Measurements from ENCODE around the gene FAAP100.
A peak's percentile ranks its signal among the peaks of the same experiment; 100 is the strongest.

Gene FAAP100

GRCh38 chr17:81536299-81537290, 15.6 kb downstream of the FAAP100 start:
- Histone ChIP-seq H3K4me1 (peaks cover 32% of the 10 kb centered on the region), H3K4me3 (ENCODE audit: low read depth, low read length) (no peak overlapping the region)
- DNase-seq = no peak

GRCh38 chr17:81535480-81536298, 16.5 kb downstream of the FAAP100 start:
- TF ChIP-seq CTCF (IDR thresholded peaks at IDR 0.05; ENCODE audit: low read depth, low read length) = no peak
- H3K4me3 ChIP-seq (ENCODE audit: low read depth, low read length) = no peak overlapping the region
- no peak for DNase-seq
- H3K27me3 ChIP-seq = no peaks in the 10 kb centered on the region; the same call in 1 of the 2 replicates
- H3K4me1 ChIP-seq = peaks cover 32% of the 10 kb centered on the region
- no peaks in the 10 kb centered on the region for H3K9me3 ChIP-seq
- H3K36me3 ChIP-seq = no peaks in the 10 kb centered on the region

More at GRCh38 chr17:81536299-81537290, 15.6 kb downstream of the FAAP100 start:
- no peaks in the 10 kb centered on the region for H3K9me3 ChIP-seq
- no peaks in the 10 kb centered on the region for H3K36me3 ChIP-seq
- no peak for TF ChIP-seq CTCF (IDR thresholded peaks at IDR 0.05; ENCODE audit: low read depth, low read length)
- no peaks in the 10 kb centered on the region; the same call in 1 of the 2 replicates for H3K27me3 ChIP-seq

- Histone ChIP-seq H3K4me3 (ENCODE audit: low read depth, low read length) (no peak overlapping the region), H3K27me3 (peaks cover under 1% of the 10 kb centered on the region; the same call in 1 of the 2 replicates), H3K36me3 (no peaks in the 10 kb centered on the region), H3K4me1 (peaks cover 32% of the 10 kb centered on the region), H3K9me3 (no peaks in the 10 kb centered on the region)
- TF ChIP-seq CTCF (IDR thresholded peaks at IDR 0.05; ENCODE audit: low read depth, low read length) = no peak
- no peak for DNase-seq
Observed at GRCh38 chr17:81535007-81535328, 17.2 kb downstream of the FAAP100 start.

- peak; percentile 53 for DNase-seq
- Histone ChIP-seq H3K27me3 (peaks cover 7% of the 10 kb centered on the region), H3K4me3 (ENCODE audit: low read depth, low read length) (no peak overlapping the region), H3K9me3 (no peaks in the 10 kb centered on the region), H3K36me3 (no peaks in the 10 kb centered on the region), H3K4me1 (peaks cover 32% of the 10 kb centered on the region)
- no peak for TF ChIP-seq CTCF (IDR thresholded peaks at IDR 0.05; ENCODE audit: low read depth, low read length)
Observed at GRCh38 chr17:81534157-81535006, 17.8 kb downstream of the FAAP100 start.

GRCh38 chr17:81533339-81534141, 18.6 kb downstream of the FAAP100 start:
- no peak for TF ChIP-seq CTCF (IDR thresholded peaks at IDR 0.05; ENCODE audit: low read depth, low read length)
- DNase-seq = no peak
- Histone ChIP-seq H3K4me1 (peaks cover 32% of the 10 kb centered on the region), H3K9me3 (no peaks in the 10 kb centered on the region), H3K4me3 (ENCODE audit: low read depth, low read length) (no peak overlapping the region), H3K27me3 (peaks cover 15% of the 10 kb centered on the region), H3K36me3 (no peaks in the 10 kb centered on the region)

Measured in BE2C (cell line).